PC-9 (cell line): ENCODE data around the gene CPD. TPM values are rescaled to one million over a fixed set of nuclear protein-coding genes. Genes with fewer than 3 reads are reported as not detected.
"Not testable (repeated sequence)": the region's sequence is repeated elsewhere in the genome, so short reads cannot be mapped to it uniquely, and the experiment has no call there.

Source experiments
- BruUV-seq: library from RNA; stranded (reverse); fragments of 400-500 nt; replicated peaks from 2 replicates; lab custom pipeline; 2021; lab: Mats Ljungman, UMichigan
- CTCF ChIA-PET: fragments of 300-600 bp; sonication (Branson Sonifier 250); formaldehyde crosslinking; loops from one replicate; lab custom pipeline; 2022; ENCODE audit warnings: antibody characterized with exemption; lab: Charles Lee
- POLR2A ChIA-PET: fragments of 300-600 bp; sonication (Branson Sonifier 250); formaldehyde crosslinking; loops from one replicate; lab custom pipeline; 2022; ENCODE audit warnings: antibody characterized with exemption; ENCODE audit not compliant: unreplicated experiment; lab: Charles Lee
- DNase-seq, 2 experiments: peaks; one replicate each; pipeline versions ENCODE4 v3.0.0 to v3.0.0-alpha.2; 2015 to 2022; ENCODE audit warnings: mixed read lengths in 1 of 2
- H2AFZ ChIP-seq: fragments of 200-600 bp; sonication (generic); 2 replicates; pipeline ENCODE4 v1.8.1; 2017; ENCODE audit warnings: antibody characterized with exemption
- H3F3A ChIP-seq: fragments of 200-600 bp; sonication (generic); 2 replicates; pipeline ENCODE4 v1.8.1; 2017; ENCODE audit warnings: antibody characterized with exemption, mild to moderate bottlenecking, low read depth; ENCODE audit not compliant: insufficient read depth
- H3K27ac ChIP-seq: fragments of 200-600 bp; sonication (generic); 2 replicates; pipeline ENCODE4 v1.6.1; 2016; ENCODE audit warnings: mixed run types
- H3K27me3 ChIP-seq: fragments of 200-600 bp; sonication (generic); 2 replicates; pipeline ENCODE4 v1.6.1; 2016; ENCODE audit warnings: low read depth, mixed run types; ENCODE audit not compliant: insufficient read depth
- H3K36me3 ChIP-seq: fragments of 200-600 bp; sonication (generic); 2 replicates; pipeline ENCODE4 v1.6.1; 2016; ENCODE audit warnings: low read depth, mixed run types
- H3K4me1 ChIP-seq: fragments of 200-600 bp; sonication (generic); replicated peaks from 2 replicates; pipeline ENCODE4 v1.6.1; 2016; ENCODE audit warnings: mixed run types; ENCODE audit not compliant: insufficient read depth
- H3K4me2 ChIP-seq: fragments of 200-600 bp; sonication (generic); 2 replicates; pipeline ENCODE4 v1.6.1; 2017; ENCODE audit warnings: mixed run types
- H3K4me3 ChIP-seq: fragments of 200-600 bp; sonication (generic); 2 replicates; pipeline ENCODE4 v1.6.1; 2016; ENCODE audit warnings: mixed run types
- H3K79me2 ChIP-seq: fragments of 200-600 bp; sonication (generic); 2 replicates; pipeline ENCODE4 v1.6.1; 2017; ENCODE audit warnings: low read depth, mixed run types
- H3K9me2 ChIP-seq: fragments of 200-600 bp; sonication (generic); 2 replicates; pipeline ENCODE4 v1.8.1; 2017; ENCODE audit warnings: mild to moderate bottlenecking; ENCODE audit not compliant: insufficient read depth
- H3K9me3 ChIP-seq: fragments of 200-600 bp; sonication (generic); 2 replicates; pipeline ENCODE4 v1.8.1; 2016; ENCODE audit warnings: low read depth; ENCODE audit not compliant: insufficient read depth
- H4K20me1 ChIP-seq: fragments of 200-600 bp; sonication (generic); 2 replicates; pipeline ENCODE4 v1.8.1; 2017; ENCODE audit not compliant: insufficient read depth
- CTCF ChIP-seq: fragments of 200-600 bp; sonication (generic); conservative IDR thresholded peaks from 2 replicates; pipeline ENCODE4 v1.6.1; 2017; ENCODE audit warnings: mixed run types, antibody characterized with exemption, mild to moderate bottlenecking, moderate library complexity
- EZH2 ChIP-seq: fragments of 200-600 bp; sonication (generic); IDR thresholded peaks from 2 replicates; pipeline ENCODE4 v1.8.0; 2017; ENCODE audit warnings: antibody characterized with exemption, low read depth
- intact Hi-C: fragments of 100-400 bp; cut with micrococcal nuclease; formaldehyde crosslinking; loops from one replicate; pipeline ENCODE4 v1.10.0; 2022; ENCODE audit not compliant: unreplicated experiment
- total RNA-seq: library from RNA; stranded (reverse); gene quantifications from 2 replicates; pipeline ENCODE4 v1.2.3, GENCODE V29; 2021

Gene CPD
- total RNA-seq, 1 experiment from 2014 or later: 55.0 TPM

GRCh38 chr17:30414486-30414885, 35.8 kb downstream of the CPD start:
- Histone ChIP-seq H3K4me1 (0 out of 2 replicates have a peak, but pooled peaks cover 3% of the 10 kb centered on the region), H3K4me3 (no peak overlapping the region), H3K36me3 (no peaks in the 10 kb centered on the region), H3K79me2 (peaks cover 21% of the 10 kb centered on the region), H3K27ac (no peak overlapping the region), H3K27me3 (no peaks in the 10 kb centered on the region), H3K4me2 (no peak overlapping the region), H3F3A (no peaks in the 10 kb centered on the region; the same call in 1 of the 2 replicates), H3K9me2 (no peaks in the 10 kb centered on the region), H4K20me1 (0 out of 2 replicates have a peak, but pooled peaks cover 8% of the 10 kb centered on the region), H2AFZ (no peak overlapping the region), H3K9me3 (no peaks in the 10 kb centered on the region)
- intact Hi-C loops: no loop called here
- no TSS peak for BruUV-seq
- CTCF ChIA-PET: no interaction called here
- TF ChIP-seq EZH2: no peak
- no peak for TF ChIP-seq CTCF
- no peak for DNase-seq
- POLR2A ChIA-PET: no interaction called here

- H3K79me2 ChIP-seq: peaks cover 16% of the 10 kb centered on the region
- ChIA-PET POLR2A (no interaction called here), CTCF (no interaction called here)
- H3K27ac ChIP-seq: no peak overlapping the region
- H4K20me1 ChIP-seq: 0 out of 2 replicates have a peak, but pooled peaks cover 8% of the 10 kb centered on the region
- no peak overlapping the region for H3K4me3 ChIP-seq
- H3K4me1 ChIP-seq: 0 out of 2 replicates have a peak, but pooled peaks cover 3% of the 10 kb centered on the region
- no peaks in the 10 kb centered on the region; the same call in 1 of the 2 replicates for H3F3A ChIP-seq
- H3K9me3 ChIP-seq: no peaks in the 10 kb centered on the region
- no peaks in the 10 kb centered on the region for H3K9me2 ChIP-seq
- no peak overlapping the region for H3K4me2 ChIP-seq
- H3K36me3 ChIP-seq: no peaks in the 10 kb centered on the region
- no peaks in the 10 kb centered on the region for H3K27me3 ChIP-seq
- DNase-seq: no peak
- no peak overlapping the region for H2AFZ ChIP-seq
- TF ChIP-seq CTCF: no peak
- BruUV-seq: no TSS peak
- intact Hi-C loops: no loop called here
Observed at GRCh38 chr17:30415491-30415890, 36.8 kb downstream of the CPD start.

DNA sequence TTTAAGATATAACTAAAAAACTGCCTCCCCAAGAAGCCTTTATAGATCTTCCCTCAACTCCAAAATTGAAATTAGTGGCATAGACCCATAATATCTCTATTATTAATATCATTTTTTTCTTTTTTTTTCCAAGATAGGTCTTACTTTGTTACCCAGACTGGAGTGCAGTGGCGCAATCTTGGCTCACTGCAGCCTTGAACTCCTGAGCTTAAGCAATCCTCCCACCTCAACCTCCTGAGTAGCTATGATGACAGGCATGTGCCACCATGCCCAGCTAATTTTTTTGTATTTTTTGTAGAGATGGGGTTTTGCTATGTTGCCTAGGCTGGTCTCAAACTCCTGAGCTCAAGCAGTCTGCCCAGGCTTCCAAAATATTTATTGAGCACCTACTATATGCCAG, 39.3 kb downstream of the CPD start:
- H3K27ac ChIP-seq, H3K9me3 ChIP-seq, H2AFZ ChIP-seq, H3K9me2 ChIP-seq, CTCF ChIA-PET, BruUV-seq, POLR2A ChIA-PET, H3F3A ChIP-seq, DNase-seq, H3K27me3 ChIP-seq, H3K4me1 ChIP-seq, H3K4me2 ChIP-seq, H3K4me3 ChIP-seq, intact Hi-C loops: not testable (repeated sequence)
- Histone ChIP-seq H3K79me2 (peaks cover 10% of the 10 kb centered on the region; the same call in 1 of the 2 replicates), H3K36me3 (peaks cover 20% of the 10 kb centered on the region), H4K20me1 (peaks cover 11% of the 10 kb centered on the region; the same call in 1 of the 2 replicates)

DNA sequence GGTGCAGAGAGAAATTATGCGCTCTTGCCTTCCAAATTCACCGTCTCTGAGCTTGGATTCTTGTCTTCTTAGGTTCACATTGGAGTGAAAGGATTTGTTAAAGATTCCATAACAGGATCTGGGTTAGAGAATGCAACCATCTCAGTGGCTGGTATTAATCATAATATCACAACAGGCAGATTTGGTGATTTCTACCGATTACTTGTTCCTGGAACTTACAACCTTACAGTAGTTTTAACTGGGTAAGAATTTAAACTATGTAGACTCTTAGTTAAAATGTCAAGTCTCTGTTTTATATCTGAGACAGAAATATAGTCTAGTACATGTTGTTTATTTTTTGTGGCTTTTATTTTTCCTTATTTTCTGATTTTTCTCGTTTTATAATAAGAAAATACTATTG, 42.9 kb downstream of the CPD start:
- Histone ChIP-seq H3K27me3 (no peaks in the 10 kb centered on the region), H3K27ac (no peak overlapping the region), H3K79me2 (no peaks in the 10 kb centered on the region), H3K9me2 (no peaks in the 10 kb centered on the region), H3K4me1 (no peaks in the 10 kb centered on the region), H3K36me3 (peaks cover 28% of the 10 kb centered on the region), H2AFZ (no peak overlapping the region), H4K20me1 (peaks cover 7% of the 10 kb centered on the region; the same call in 1 of the 2 replicates), H3K4me2 (no peak overlapping the region), H3K9me3 (no peaks in the 10 kb centered on the region), H3F3A (no peaks in the 10 kb centered on the region; the same call in 1 of the 2 replicates), H3K4me3 (no peak overlapping the region)
- POLR2A ChIA-PET: interaction anchor here (0.6 kb wide), 1 partner anchor 34 kb away, joined by 4 read pairs; no protein-coding TSS in a partner anchor
- TF ChIP-seq EZH2 (no peak), CTCF (no peak)
- DNase-seq: no peak
- no TSS peak for BruUV-seq
- CTCF ChIA-PET: no interaction called here
- intact Hi-C loops: no loop called here
